ENCODE measurements around the gene ZNF330. TPM values are rescaled to one million over a fixed set of nuclear protein-coding genes. Genes with fewer than 3 reads are reported as not detected.

Gene ZNF330
- total RNA-seq, 2 donors from 2014 or later = 40.7 to 58.0 TPM

- H3K4me3 ChIP-seq = no peak overlapping the region
- H3K4me1 ChIP-seq = no peaks in the 10 kb centered on the region
- no peak for TF ChIP-seq CTCF (IDR thresholded peaks at IDR 0.05)
- no peaks in the 10 kb centered on the region for H3K36me3 ChIP-seq
- no peak for DNase-seq (ENCODE audit: low spot score)
- H3K27ac ChIP-seq = no peak overlapping the region
- no peaks in the 10 kb centered on the region for H3K27me3 ChIP-seq
- H3K9me3 ChIP-seq = no peaks in the 10 kb centered on the region
Measured at GRCh38 chr4:141283152-141283551, 62.5 kb downstream of the ZNF330 start.

GRCh38 chr4:141283563-141283962 lies 62.9 kb downstream of the ZNF330 start:
- DNase-seq (ENCODE audit: low spot score) = no peak
- H3K27ac ChIP-seq = no peak overlapping the region

More at GRCh38 chr4:141283563-141283962, 62.9 kb downstream of the ZNF330 start:
- no peak for TF ChIP-seq CTCF (IDR thresholded peaks at IDR 0.05)
- no peaks in the 10 kb centered on the region for H3K4me1 ChIP-seq
- no peaks in the 10 kb centered on the region for H3K36me3 ChIP-seq
- H3K27me3 ChIP-seq = no peaks in the 10 kb centered on the region
- no peak overlapping the region for H3K4me3 ChIP-seq
- no peaks in the 10 kb centered on the region for H3K9me3 ChIP-seq

Other genes starting within 250 kb of the ZNF330 start
- gene RNF150, start 87.4 kb upstream of the ZNF330 start, total RNA-seq = 10 to 100 TPM; 26.2 to 34.2 TPM

Measured in right atrium auricular region (tissue), 2 donors.